Daoy (cell line): ENCODE results near the gene APP. TPM values are rescaled to one million over a fixed set of nuclear protein-coding genes. Genes with fewer than 3 reads are reported as not detected.
"Not testable (repeated sequence)": the region's sequence is repeated elsewhere in the genome, so short reads cannot be mapped to it uniquely, and the experiment has no call there.

ENCODE experiments used
- DNase-seq: peaks from one replicate; pipeline ENCODE4 v3.0.0-alpha.2; 2015; ENCODE audit warnings: low read depth
- total RNA-seq: library from RNA; depleted of rRNA; stranded (reverse); fragments of >200 nt; shearing (Covaris generic); gene quantifications from 2 replicates; pipeline ENCODE4 v1.2.3, GENCODE V29; 2014

Gene APP
- total RNA-seq, 1 experiment from 2014 or later = 162 TPM

- no peak for DNase-seq
Measured at GRCh38 chr21:25944082-25944481, 226.5 kb downstream of the APP start.

- DNase-seq = no peak
Measured at GRCh38 chr21:25942135-25942534, 228.4 kb downstream of the APP start.

- no peak for DNase-seq
Measured at GRCh38 chr21:25939396-25939761, 231.2 kb downstream of the APP start.

- no peak for DNase-seq
Measured at GRCh38 chr21:25938658-25939395, 231.7 kb downstream of the APP start.

- no peak for DNase-seq
Measured at GRCh38 chr21:25936776-25937175, 233.8 kb downstream of the APP start.

GRCh38 chr21:25934771-25935224 lies 235.8 kb downstream of the APP start:
- DNase-seq = peak; percentile 94

GRCh38 chr21:25934130-25934529 lies 236.4 kb downstream of the APP start:
- DNase-seq = peak; percentile 77

GRCh38 chr21:25931765-25932164 lies 238.8 kb downstream of the APP start:
- DNase-seq = no peak

- no peak for DNase-seq
Measured at GRCh38 chr21:25929856-25930520, 240.6 kb downstream of the APP start.

GRCh38 chr21:25927195-25927880 lies 243.2 kb downstream of the APP start:
- DNase-seq = no peak

- DNase-seq = no peak
Measured at GRCh38 chr21:25925936-25926335, 244.6 kb downstream of the APP start.

GRCh38 chr21:25925064-25925800 lies 245.3 kb downstream of the APP start:
- no peak for DNase-seq

- not testable (repeated sequence) for DNase-seq
Measured at GRCh38 chr21:25918152-25918551, 252.4 kb downstream of the APP start.

GRCh38 chr21:25916226-25916625 lies 254.3 kb downstream of the APP start:
- no peak for DNase-seq

- no peak for DNase-seq
Measured at GRCh38 chr21:25913479-25913878, 257.1 kb downstream of the APP start.

- DNase-seq = no peak
Measured at GRCh38 chr21:25912402-25912746, 258.2 kb downstream of the APP start.

GRCh38 chr21:25911730-25912401 lies 258.7 kb downstream of the APP start:
- DNase-seq = no peak

GRCh38 chr21:25910809-25911208 lies 259.8 kb downstream of the APP start:
- no peak for DNase-seq

GRCh38 chr21:25909341-25909740 lies 261.2 kb downstream of the APP start:
- DNase-seq = no peak

GRCh38 chr21:25908495-25908894 lies 262.1 kb downstream of the APP start:
- no peak for DNase-seq

- no peak for DNase-seq
Measured at GRCh38 chr21:25907573-25908275, 262.8 kb downstream of the APP start.
